ENCODE data around the gene CHST3. TPM values are rescaled to one million over a fixed set of nuclear protein-coding genes. Genes with fewer than 3 reads are reported as not detected.
"Not testable (repeated sequence)": the region's sequence is repeated elsewhere in the genome, so short reads cannot be mapped to it uniquely, and the experiment has no call there.

CHST3 gene
- polyA plus RNA-seq, 3 donors: 16.3 to 18.8 (median 17.9) TPM

DNA sequence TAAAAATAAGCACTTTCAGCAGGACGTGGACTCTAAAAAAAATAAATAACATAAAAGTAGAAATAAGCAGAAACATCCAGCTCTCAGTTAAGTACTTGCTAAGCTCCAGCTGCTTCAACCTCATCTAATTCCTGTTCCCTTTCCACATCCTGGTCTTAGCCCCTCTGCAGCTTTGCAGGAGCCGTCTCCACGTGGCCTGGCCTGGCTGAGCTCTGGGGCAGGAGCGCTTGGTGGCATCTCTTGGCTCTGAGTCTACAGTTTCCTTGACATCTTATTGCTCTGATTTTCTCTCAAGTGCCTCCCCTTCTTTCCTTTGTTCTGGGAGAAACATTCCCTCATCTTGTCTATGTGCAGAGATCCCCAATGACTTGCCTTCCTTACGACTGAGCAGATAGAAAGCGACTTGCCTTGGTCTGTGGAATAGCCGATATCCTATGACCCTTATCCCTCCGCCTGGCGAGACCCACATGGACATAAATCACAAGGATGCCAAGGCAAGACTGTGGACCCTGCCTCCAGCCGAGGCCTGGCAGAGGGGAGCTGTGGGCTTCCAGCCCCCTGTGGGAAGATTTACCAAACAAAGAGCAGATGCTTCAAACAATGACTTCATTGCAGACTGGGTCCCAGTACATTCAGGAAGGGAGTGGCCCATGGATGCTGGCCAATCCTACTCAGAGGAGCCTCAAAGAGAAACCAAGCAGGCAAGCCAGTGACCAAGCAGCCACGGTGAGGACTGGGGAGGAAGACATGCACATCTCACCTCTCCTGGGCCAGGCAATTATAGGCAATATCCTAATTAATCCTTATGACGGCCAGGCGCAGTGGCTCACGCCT lies 62.3 kb downstream of the CHST3 start:
- no peak for DNase-seq

DNA sequence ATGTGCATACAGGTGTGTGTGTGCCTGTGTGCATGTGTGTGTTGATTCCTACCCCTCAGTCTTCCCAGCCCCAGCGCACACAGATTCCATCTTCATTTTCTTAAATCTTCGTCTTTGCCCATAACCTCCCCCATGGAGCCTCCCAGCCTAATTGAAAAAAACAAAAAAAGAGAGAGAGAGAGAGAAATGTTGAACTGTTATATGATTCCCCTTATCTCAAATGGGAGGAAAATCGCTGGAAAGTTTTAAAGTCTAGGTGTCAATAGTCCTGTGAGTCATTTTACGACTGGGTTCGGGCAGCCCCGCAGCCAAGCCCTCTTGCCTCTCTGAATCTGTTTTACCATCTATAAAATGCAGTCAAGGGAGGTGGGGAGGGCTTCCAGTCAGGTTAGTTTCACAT lies 63.3 kb downstream of the CHST3 start:
- no peak for DNase-seq

DNA sequence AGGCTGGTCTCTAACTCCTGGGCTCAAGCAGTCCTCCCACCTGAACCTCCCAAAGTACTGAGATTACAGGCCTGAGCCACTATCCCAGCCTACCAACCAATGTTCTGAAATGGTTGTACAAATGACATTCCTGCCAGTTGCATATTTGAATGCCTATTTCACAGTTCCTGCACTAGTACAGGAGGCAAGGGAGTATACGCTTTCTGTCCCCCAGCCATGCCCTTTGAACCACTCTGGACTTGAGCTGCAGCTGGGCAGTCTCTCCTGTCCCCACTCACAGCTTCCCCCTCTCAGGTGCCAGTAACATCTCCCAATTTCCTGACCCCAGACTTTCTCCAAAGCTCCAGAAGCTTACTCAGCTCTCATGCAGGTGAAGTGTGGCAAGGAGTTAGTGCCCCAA lies 65.2 kb downstream of the CHST3 start:
- no peak for DNase-seq

DNA sequence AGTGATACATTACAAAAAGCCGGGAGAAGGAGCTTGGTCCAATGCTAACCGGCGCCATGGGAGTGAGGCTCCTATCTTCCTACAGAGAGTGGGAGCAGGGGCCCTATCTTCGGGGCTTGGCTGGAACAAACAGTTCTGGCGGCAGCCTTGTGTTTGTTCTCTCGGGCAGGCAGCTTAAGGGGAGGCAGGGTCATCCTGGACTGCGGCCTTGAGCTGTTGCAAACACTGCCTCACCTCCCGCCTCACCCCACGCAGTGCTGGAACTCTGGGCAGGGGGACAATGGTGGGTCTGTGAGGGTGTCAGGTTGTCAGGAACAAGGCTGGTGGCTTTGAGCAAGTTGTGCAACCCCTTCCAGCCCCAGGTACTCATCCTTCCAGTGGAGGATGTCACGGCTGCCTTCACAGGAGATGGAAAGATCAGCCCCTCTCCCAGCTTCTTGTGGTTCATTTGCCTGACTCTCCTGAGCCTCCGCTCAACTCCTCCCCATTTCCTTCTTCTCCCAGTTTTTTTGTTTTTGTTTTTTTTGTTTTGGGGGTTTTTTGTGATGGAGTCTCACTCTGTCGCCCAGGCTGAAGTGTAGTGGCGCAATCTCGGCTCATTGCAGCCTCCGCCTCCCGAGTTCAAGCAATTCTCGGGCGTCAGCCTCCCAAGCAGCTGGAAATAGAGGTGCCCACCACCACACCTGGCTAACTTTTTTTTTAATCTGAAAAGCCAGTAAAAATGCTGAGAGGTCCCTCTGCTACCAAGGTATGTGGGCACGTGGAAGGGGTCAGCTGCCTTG lies 66.8 kb downstream of the CHST3 start:
- DNase-seq: no peak

DNA sequence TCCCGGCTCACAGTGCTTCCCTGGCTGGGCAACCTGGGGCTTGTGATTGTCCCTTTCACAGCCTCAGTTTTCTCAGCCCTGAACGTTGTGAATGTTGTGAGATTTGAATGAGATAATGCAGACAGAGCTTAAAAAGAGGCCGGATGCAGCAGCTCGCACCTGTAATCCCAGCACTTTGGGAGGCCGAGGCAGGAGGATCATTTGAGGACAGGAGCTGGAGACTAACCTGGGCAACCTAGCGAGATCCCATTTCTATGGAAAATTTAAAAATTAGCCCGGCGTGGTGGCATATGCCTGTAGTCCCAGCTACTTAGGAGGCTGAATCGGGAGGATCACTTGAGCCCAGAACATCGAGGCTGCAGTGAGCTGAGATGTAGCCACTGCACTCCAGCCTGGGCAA lies 67.5 kb downstream of the CHST3 start:
- DNase-seq: no peak

DNA sequence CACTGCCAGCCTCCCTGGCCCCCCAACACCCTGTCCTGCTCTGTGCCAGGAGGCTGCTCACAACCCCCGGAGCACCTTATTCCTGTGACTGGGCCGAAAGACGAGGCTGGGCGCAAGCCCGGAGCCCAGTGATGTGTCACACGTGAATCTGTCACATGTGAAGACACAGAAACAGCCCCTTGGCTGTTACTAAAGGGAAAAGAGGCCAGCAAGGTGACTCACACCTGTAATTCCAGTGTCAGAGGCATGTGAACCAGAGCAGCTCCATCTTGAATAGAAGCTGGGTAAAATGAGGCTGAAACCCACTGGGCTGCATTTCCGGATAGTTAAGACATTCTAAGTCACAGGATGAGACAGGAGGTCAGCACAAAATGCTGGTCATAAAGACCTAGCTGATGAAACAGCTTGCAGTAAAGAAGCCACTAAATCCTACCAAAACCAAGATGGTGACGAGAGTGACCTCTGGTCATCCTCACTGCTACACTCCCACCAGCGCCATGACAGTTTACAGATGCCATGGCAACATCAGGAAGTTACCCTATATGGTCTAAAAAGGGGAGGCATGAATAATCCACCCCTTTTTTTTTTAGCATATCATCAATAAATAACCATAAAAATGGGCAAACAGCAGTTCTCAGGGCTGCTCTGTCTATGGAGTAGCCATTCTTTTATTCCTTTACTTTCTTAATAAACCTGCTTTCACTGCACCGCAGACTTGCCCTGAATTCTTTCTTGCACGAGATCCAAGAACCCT lies 68.4 kb downstream of the CHST3 start:
- DNase-seq: not testable (repeated sequence)

DNA sequence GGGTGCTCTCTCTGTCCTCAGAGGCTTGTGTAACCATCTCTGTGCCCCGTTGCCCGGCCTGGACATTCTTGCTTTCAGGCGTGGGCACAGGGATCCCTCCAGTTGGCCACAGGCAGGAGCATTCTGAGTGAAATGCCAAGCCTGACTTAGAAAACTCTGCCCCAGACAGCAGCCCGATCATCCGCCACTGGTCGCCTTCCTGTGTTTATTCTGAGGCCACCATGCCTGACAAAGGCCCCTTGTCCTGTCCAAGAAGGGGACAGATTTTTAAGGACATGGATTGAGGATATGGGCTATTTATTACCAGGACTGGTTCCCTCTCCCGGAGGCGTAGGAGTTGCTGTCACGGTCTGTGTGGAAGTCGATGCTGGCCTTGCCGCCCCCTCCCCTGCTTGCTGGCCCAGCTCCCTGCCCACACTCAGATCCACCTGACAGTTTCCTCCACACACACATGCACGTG lies 69.9 kb downstream of the CHST3 start:
- no peak for DNase-seq

DNA sequence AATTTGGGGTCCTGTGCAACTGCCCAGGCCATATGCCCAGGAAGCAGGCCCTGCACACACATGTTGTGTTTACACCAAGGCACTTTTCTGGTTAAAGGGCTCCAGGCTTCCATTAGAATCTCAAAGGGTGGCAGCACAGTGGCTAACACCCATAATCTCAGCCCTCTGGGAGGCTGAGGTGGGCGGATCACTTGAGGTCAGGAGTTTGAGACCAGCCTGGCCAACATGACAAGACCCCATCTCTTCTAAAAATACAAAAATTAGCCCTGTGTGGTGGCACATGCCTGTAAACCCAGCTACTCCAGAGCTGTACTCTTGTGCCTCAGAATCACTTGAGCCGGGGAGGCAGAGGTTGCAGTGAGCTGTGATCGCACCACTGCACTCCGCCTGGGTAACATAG lies 70.6 kb downstream of the CHST3 start:
- no peak for DNase-seq

DNA sequence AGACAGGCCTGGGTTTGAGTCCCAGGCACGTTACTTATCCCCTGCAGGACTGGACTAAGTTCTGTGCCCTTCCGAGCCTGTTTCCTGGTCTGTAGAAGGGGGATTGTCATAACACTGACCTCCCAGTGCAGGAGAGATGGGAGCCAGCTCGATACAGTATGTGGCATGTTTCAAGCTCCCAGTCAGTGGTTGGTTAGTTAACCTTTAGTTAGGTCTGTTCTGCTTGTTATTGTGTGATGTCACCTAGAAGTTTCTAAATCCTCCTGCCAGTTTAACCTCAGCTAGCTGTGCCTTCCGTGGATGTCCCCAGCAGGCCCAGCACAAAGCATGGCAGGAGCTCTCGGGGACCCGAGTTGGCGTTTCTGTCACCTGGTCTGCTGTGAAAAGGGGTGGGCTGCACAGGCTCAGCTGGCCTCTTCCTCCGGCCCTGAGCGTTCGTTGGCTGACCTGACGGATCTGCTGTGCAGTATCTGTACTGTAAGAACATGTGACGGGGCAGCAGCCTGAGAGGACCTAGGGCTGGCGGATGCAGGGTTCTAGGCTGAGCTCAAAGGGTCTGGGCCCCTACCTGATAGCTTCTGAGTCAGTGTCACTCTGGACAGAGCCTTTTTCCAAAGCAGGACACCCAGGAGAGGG lies 71.2 kb downstream of the CHST3 start:
- no peak for DNase-seq

DNA sequence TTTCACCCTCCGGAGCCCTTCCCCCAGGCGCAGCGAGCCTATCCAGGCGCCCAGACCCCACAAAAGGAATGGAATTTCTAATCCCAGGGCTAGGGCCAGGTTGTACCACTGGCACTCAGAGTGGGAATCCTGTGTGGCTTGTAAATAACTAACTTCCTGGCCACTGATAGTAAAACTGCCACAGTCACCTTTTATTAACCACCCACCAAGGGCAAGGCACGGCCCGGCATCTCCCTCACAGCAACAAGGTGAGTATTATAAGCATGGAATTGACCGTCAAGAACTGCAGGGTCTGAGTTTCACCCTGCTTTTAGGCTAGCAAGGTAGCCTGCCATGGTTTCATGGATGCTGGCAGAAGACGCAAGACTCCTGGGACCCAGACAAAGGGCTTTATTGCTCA lies 73.1 kb downstream of the CHST3 start:
- DNase-seq: no peak

DNA sequence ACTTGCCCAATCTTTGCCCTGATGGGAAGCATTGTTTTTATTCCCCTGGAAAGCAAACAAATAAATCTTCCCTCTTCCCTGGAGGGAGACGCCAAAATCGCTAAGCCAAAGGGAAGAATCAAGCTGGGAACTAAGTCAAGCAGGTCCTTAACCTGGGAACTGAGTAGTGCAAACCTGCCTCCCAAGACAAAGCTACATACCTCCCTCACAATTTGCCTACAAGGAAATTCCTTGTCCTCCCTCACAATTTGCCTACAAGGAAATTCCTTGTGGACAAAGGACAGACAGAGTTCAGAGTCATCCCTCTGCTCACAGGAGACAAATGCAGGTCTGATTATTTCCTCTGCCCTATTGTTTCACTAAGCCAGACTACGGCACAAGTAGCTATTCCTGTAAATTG lies 73.6 kb downstream of the CHST3 start:
- DNase-seq: no peak

DNA sequence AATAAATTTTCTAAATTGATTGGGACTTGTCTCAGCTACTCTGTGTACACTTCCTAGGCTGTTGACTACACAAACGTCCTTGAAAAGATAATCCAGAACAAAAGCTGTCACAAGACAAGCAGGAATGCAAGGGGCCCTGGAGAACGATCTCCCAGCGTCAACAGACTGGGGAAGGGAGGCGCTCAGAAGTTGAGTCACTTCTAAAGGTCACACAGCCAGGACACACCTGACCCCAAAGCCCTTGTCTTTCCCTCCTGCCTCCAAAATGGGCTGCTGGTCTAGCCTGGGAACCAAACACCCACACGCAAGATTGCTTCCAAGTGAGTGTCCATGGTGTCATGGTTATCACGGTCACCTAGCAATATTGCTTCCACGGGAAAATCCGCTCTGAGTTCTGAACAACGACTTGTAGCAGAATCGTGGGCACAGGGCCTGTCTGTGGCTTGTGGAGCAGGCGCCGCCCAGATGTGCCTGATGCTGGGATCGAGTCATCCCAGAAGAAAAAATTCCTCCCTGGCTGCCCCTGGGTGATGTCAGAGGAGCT lies 74.3 kb downstream of the CHST3 start:
- no peak for DNase-seq

DNA sequence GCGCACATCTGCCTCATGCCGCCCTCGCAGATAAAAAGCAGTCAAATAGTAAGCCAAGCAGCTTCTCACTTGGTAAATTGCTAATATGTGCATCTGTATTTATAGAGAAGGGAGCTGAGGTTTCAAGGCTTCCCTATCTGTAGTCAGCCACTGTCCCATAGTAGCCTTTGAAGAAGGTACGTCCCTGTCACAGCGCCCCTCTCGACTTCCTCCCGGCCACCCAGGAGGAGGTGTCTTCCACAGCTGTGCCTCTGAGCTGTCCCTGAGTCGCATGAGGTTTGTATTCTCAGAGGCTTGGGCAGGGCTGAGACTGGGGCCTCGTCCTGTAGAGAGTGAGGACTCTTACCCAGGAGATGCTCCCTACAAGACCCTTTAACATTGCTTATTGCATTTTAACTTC lies 75.2 kb downstream of the CHST3 start:
- DNase-seq: no peak

DNA sequence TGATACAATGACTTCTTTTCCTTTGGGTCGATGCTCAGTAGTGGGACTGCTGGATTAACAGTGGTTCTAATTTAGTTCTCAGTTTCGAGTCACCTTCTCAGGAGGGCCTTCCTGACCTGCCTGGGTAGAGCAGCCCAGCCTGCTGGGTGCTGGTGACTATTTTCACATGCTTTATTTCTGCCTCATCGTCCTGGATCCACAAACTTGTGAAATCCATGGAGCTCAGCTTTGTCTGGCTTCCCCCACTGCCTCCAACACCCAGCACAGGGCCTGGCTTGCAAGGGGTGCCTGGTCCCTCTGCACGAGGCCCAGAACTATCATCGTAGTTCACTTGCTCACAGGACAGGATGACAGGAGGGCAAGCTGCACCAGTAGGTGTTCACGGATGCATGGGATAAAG lies 77.3 kb downstream of the CHST3 start:
- no peak for DNase-seq

DNA sequence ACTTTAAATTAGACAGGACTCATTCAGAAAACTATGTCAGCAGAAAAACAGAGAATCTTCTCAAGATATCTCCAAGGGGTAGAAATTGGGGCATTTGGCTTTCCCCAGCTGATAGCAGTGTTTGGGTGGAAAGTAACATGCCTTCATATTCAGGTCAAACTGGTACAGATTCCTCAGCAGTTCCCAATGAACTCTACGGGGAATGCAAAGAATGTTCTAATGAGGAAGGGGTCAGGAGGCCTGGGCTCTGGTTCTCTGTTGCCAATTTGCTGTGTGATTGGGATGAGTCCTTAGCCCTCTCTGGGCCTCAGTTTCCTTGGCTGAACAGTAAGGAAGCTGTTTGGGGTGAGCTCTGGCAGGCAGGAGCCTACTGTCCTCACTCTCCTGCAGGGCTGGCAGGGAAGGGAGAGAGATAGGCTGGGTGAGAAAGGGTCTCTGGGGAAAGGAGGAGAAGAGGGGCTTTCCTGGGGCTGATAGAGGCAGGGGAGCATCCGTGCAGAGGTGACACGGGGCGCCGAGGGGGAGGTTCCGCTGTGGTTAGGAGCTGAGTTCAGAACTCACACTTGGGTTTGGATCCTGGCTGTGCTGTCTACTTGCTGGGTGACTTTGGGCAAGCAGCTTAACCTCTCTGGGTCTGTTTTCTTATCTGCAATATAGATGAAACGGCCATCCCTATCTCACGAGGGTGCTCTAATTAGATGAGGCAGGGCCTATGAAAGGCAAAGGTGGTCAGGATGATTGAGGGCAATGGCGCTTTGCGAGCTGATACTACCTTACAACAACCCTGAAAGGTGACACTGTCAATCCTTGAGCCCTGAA lies 79.0 kb downstream of the CHST3 start:
- DNase-seq: no peak

DNA sequence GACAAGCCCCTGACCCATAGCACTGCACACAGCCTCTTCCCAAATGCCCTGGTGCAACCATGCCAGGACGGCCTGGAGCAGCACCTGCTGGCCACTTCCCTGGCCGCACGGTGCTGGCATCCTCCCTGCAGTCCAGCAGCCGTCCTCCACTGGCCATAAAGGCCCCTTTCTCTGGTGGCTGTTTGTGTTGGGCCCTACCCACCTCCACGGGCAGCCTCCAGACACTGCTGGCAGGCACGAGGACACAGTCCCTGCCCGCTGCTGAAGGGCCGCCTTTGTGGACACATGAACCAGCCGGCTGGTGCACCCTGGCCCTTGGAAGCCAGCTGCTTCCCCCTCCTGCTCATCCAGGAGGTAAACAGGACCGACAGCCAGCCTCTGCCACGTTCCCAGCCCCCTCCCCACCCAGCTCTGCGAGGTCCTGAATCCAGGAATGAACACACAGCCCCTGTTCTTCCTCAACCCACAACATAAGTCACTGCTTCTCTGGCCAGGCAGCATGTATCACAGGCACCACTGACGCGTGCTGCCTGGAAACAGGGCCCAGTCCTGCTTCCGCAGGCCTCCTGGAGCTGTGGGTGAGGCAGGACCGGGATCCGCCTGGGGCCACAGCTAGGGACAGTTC lies 80.3 kb downstream of the CHST3 start:
- no peak for DNase-seq

DNA sequence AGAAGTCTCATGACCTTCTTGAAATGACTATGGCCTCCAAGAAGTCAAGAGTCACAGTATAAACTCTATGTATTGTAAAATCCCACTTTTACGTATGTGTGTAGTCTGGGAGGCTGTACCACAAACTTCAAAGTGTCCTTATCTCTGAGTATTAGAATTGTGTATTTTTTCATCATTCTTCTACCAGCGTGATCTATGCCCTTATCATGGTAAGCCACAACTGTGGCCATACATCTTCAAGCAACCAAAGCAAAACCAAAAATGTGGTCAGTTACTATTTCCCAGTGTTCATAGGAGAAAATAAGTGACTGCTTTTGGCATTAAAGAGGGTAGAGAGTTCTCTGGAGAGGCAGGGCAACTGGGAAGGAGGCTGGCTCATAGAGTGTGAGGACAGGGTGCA lies 81.4 kb downstream of the CHST3 start:
- DNase-seq: no peak

DNA sequence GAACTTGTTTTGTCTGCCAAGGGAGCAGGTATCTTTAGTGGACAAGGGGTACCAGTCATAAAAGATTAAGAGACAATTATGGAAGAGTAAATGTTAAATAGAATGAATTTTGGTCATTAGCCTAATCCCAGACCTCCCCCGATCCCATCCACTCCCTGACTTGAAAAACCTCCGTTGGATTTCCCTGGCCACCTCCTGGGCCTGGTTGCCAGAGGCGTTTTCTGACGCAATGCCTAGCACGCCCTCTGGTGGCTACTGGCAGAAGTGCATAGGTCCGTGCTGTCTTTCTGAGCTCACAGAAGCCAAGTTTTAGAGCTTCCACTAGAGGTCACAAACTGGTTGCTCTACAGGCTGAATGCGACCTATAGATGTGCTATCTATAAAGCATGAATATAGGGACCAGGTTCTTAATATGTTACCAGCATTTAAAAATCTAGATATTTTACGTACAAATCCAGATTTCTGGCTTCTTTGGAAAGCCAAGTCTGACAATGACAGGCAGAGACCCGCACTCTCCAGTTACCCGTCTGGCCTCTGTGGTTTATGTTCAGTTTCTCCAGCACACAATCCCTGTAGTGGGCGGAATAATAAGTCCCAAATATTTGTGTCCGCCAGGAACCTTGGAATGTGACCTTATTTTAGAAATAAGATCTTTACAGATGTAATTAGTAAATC lies 84.4 kb downstream of the CHST3 start:
- peak; percentile 94 for DNase-seq

DNA sequence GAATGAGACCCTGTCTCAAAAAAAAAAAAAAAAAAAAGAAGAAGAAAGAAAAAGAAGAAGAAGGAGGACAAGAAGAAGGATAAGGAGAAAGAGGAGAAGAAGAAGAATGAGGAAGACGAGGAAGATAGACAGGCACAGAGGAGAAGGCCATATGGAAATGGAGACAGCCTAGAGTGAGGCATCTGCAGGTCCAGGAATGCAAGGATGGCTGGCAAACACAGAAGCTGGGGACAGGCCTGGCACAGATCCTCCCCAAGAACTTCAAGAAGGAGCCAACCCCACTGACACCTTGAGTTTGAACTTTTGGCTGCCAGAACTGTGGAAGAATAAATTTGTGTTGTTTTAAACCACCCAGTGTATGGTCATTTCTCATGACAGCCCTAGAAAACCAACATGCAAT lies 85.3 kb downstream of the CHST3 start:
- DNase-seq: no peak
